ENCODE measurements around the gene ARL16. TPM values are rescaled to one million over a fixed set of nuclear protein-coding genes. Genes with fewer than 3 reads are reported as not detected.

Gene ARL16
- total and polyA plus RNA-seq, 4 donors = 7.9 to 24.3 (median 11.3) TPM

GRCh38 chr17:81717766-81718089 lies 34.1 kb upstream of the ARL16 start (continued):
- TF ChIP-seq JUND (IDR thresholded peaks at IDR 0.05) (no peak), RAD21 (IDR thresholded peaks at IDR 0.05) (no peak), YY1 (IDR thresholded peaks at IDR 0.05) (no peak), SP1 (IDR thresholded peaks at IDR 0.05) (no peak), FOXA2 (IDR thresholded peaks at IDR 0.05) (no peak), ZBTB33 (IDR thresholded peaks at IDR 0.05) (no peak), HNF4G (IDR thresholded peaks at IDR 0.05) (no peak)

GRCh38 chr17:81717049-81717765 lies 33.6 kb upstream of the ARL16 start:
- H3K4me3 ChIP-seq (ENCODE audit: low read depth in 1 of 3, low read length in 3 of 3) = no peak overlapping the region
- H3K9ac ChIP-seq (ENCODE audit: low read depth in 1 of 2, low read length in 2 of 2) = no peak overlapping the region
- no peaks in the 10 kb centered on the region for H3K9me3 ChIP-seq (ENCODE audit: control insufficient read depth in 4 of 4, low read length in 3 of 4)
- peaks cover 8 to 64% (median 42%) of the 10 kb centered on the region in 4 donors for H3K4me1 ChIP-seq (ENCODE audit: control insufficient read depth in 4 of 4, insufficient read depth in 4 of 4, low read length in 3 of 4)
- no peak for DNase-seq (ENCODE audit: low spot score)
- no peaks in the 10 kb centered on the region for H3K27me3 ChIP-seq (ENCODE audit: control insufficient read depth in 4 of 4, insufficient read depth in 4 of 4, low read length in 3 of 4)
- 97% methylated on average over 25 of the region's 25 CpGs for WGBS
- no peak for TF ChIP-seq MAX (IDR thresholded peaks at IDR 0.05)
- TF ChIP-seq JUND (IDR thresholded peaks at IDR 0.05) = no peak
- no peak for TF ChIP-seq HNF4A (conservative IDR thresholded peaks at IDR 0.05)
- peaks cover 0 to 7% (median 4%) of the 10 kb centered on the region in 4 donors for H3K36me3 ChIP-seq (ENCODE audit: control insufficient read depth in 4 of 4, insufficient read depth in 3 of 4, low read depth in 1 of 4, low read length in 3 of 4)
- no peak overlapping the region for H3K27ac ChIP-seq (ENCODE audit: low read depth in 1 of 2, low read length in 2 of 2)

- TF ChIP-seq GABPA (IDR thresholded peaks at IDR 0.05 in 1 of 2, conservative IDR thresholded peaks at IDR 0.05 in 1 of 2) = no peak
- no peak for TF ChIP-seq HNF4A (conservative IDR thresholded peaks at IDR 0.05)
- TF ChIP-seq ZBTB33 (IDR thresholded peaks at IDR 0.05) = no peak
- no peak for TF ChIP-seq CTCF (IDR thresholded peaks at IDR 0.05; ENCODE audit: low read depth, low read length, missing input control)
- no peak for TF ChIP-seq HNF4G (IDR thresholded peaks at IDR 0.05)
- TF ChIP-seq NR2F2 (IDR thresholded peaks at IDR 0.05) = no peak
- no peak for TF ChIP-seq RXRA (IDR thresholded peaks at IDR 0.05)
- TF ChIP-seq YY1 (IDR thresholded peaks at IDR 0.05) = no peak
- no peak for TF ChIP-seq JUND (IDR thresholded peaks at IDR 0.05)
- TF ChIP-seq FOXA2 (IDR thresholded peaks at IDR 0.05) = no peak
- TF ChIP-seq ATF3 (IDR thresholded peaks at IDR 0.05) = no peak
- TF ChIP-seq FOXA1 (IDR thresholded peaks at IDR 0.05) = no peak
- no peak for TF ChIP-seq RAD21 (IDR thresholded peaks at IDR 0.05)
- TF ChIP-seq REST (IDR thresholded peaks at IDR 0.05) = no peak
- TF ChIP-seq MAX (IDR thresholded peaks at IDR 0.05) = no peak
- no peak for DNase-seq (ENCODE audit: low spot score)
- WGBS = 97% methylated on average over 12 of the region's 12 CpGs
- peaks cover 6 to 58% (median 38%) of the 10 kb centered on the region in 4 donors for H3K4me1 ChIP-seq (ENCODE audit: control insufficient read depth in 4 of 4, insufficient read depth in 4 of 4, low read length in 3 of 4)
- peaks cover 0 to 7% (median 4%) of the 10 kb centered on the region in 4 donors for H3K36me3 ChIP-seq (ENCODE audit: control insufficient read depth in 4 of 4, insufficient read depth in 3 of 4, low read depth in 1 of 4, low read length in 3 of 4)
- no peaks in the 10 kb centered on the region for H3K27me3 ChIP-seq (ENCODE audit: control insufficient read depth in 4 of 4, insufficient read depth in 4 of 4, low read length in 3 of 4)
- no peak overlapping the region for H3K4me3 ChIP-seq (ENCODE audit: low read depth in 1 of 3, low read length in 3 of 3)
- H3K27ac ChIP-seq (ENCODE audit: low read depth in 1 of 2, low read length in 2 of 2) = no peak overlapping the region
- H3K9me3 ChIP-seq (ENCODE audit: control insufficient read depth in 4 of 4, low read length in 3 of 4) = no peaks in the 10 kb centered on the region
- no peak overlapping the region for H3K9ac ChIP-seq (ENCODE audit: low read depth in 1 of 2, low read length in 2 of 2)
Measured at GRCh38 chr17:81716674-81716996, 33.0 kb upstream of the ARL16 start.
